NCI-H1417 (cell line): Measurements from ENCODE around the gene MAPT.

Source experiments
- DNase-seq, 3 experiments: peaks; one replicate each; lab custom pipeline; 2025; lab: John Stamatoyannopoulos, UW

Gene MAPT

DNA sequence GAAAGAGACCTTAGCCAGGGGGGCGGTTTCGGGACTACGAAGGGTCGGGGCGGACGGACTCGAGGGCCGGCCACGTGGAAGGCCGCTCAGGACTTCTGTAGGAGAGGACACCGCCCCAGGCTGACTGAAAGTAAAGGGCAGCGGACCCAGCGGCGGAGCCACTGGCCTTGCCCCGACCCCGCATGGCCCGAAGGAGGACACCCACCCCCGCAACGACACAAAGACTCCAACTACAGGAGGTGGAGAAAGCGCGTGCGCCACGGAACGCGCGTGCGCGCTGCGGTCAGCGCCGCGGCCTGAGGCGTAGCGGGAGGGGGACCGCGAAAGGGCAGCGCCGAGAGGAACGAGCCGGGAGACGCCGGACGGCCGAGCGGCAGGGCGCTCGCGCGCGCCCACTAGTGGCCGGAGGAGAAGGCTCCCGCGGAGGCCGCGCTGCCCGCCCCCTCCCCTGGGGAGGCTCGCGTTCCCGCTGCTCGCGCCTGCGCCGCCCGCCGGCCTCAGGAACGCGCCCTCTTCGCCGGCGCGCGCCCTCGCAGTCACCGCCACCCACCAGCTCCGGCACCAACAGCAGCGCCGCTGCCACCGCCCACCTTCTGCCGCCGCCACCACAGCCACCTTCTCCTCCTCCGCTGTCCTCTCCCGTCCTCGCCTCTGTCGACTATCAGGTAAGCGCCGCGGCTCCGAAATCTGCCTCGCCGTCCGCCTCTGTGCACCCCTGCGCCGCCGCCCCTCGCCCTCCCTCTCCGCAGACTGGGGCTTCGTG is at the start of gene MAPT:
Gene MAPT, plus strand, starts transcription at position 533 of the 763 bp plus-strand sequence. CDS start 67,784 bp downstream, outside the sequence.
- peak; percentile 94 to 96 (median 95) for DNase-seq

DNA sequence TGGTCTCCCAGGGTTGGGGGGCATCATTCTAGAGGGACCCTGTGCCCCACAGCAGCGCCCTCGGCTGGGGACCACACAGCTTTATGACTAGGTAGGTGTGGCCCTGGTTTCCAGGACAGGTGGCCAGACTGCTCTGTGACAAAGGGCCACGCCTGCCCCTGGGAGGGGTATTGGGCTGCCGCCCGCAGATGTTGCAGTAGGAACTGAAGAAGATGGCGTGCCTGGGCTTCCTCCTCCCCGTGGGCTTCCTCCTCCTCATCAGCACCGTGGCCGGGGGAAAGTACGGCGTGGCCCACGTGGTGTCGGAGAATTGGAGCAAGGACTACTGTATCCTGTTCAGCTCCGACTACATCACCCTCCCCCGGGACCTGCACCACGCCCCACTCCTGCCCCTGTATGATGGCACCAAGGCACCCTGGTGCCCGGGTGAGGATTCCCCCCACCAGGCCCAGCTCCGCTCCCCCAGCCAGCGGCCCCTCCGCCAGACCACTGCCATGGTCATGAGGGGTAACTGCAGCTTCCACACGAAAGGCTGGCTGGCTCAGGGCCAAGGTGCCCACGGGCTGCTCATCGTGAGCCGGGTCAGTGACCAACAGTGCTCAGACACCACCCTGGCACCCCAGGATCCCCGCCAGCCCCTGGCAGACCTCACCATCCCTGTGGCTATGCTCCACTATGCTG is 49.5 kb upstream of the MAPT start, which contains the start of gene SPPL2C:
Gene SPPL2C, plus strand, starts transcription at position 187 of the 681 bp plus-strand sequence. Its CDS starts 26 bp downstream, at position 213.
- DNase-seq = no peak

DNA sequence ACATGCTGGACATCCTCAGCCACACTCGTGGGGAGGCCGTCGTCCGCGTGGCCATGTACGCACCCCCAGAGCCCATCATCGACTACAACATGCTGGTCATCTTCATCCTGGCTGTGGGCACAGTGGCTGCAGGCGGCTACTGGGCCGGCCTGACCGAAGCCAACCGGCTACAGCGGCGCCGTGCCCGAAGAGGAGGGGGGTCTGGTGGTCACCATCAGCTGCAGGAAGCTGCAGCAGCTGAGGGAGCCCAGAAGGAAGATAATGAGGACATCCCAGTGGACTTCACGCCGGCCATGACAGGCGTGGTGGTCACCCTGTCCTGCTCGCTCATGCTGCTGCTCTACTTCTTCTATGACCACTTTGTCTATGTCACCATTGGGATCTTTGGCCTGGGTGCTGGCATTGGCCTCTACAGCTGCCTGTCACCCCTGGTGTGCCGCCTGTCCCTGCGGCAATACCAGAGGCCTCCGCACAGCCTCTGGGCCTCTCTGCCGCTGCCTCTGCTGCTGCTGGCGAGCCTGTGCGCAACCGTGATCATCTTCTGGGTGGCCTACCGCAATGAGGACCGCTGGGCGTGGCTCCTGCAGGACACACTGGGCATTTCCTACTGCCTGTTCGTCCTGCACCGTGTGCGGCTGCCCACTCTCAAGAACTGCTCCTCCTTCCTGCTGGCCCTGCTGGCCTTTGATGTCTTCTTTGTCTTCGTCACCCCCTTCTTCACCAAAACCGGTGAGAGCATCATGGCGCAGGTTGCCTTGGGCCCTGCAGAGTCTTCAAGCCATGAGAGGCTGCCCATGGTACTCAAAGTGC is 48.8 kb upstream of the MAPT start:
- no peak for DNase-seq

DNA sequence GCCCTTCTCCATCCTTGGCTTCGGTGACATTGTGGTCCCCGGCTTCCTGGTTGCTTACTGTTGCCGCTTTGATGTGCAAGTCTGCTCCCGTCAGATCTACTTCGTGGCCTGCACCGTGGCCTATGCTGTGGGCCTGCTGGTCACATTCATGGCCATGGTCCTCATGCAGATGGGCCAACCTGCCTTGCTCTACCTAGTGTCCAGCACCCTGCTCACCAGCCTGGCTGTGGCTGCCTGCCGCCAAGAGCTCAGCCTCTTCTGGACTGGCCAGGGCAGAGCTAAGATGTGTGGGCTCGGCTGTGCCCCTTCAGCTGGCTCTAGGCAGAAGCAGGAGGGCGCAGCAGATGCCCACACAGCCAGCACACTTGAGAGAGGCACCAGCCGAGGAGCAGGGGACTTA is 48.1 kb upstream of the MAPT start:
- DNase-seq = no peak

DNA sequence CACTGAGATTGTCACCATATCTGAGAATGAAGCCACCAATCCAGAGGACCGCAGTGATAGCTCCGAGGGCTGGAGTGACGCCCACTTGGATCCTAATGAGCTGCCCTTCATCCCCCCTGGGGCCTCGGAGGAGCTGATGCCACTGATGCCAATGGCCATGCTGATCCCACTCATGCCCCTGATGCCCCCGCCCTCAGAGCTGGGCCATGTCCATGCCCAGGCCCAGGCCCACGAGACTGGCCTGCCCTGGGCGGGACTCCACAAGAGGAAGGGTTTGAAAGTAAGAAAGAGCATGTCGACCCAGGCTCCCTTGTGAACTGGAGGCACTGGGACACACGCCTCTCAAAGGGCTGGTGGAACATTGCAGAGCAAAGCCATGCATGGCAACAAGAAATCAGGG is 47.7 kb upstream of the MAPT start:
- DNase-seq = no peak

DNA sequence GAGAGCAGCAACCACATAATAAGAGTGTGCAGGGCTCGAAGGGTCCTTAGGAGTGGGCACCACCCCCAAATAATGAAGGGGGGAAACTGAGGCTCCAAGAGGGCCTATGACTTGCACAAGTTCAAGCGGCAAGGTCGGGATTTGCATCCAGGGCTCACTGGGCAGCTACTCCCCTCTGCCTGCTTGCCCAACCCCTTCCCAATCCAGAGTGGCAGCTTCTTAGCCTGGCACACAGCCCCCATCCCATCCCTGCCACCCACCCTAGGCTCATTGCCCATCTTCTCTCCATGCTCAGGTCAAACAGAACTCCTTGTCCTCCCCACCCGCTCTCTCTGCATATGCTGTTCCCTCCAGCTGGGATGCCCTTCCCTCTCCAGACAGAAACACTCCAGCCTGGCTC is 47.3 kb upstream of the MAPT start:
- DNase-seq = no peak

DNA sequence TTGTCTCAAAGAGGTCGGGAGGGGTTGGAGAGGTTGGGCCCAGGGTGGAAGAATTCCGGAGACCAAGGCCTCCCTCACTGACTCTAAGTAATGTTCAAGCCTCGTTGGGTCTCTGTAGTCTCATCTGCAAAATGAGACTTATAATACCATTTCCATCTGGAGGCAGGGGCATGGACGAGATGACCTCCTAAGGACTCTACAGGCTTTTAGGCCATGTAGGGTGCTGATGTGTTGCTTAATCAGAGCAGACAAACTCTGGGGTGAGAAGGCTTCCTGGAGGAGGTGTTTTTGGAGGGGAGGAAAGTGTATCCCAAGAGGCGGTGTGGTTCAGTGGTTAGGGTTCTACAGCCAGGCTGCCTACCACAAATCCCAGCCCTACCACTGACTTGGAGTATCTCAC is 46.6 kb upstream of the MAPT start:
- no peak for DNase-seq

DNA sequence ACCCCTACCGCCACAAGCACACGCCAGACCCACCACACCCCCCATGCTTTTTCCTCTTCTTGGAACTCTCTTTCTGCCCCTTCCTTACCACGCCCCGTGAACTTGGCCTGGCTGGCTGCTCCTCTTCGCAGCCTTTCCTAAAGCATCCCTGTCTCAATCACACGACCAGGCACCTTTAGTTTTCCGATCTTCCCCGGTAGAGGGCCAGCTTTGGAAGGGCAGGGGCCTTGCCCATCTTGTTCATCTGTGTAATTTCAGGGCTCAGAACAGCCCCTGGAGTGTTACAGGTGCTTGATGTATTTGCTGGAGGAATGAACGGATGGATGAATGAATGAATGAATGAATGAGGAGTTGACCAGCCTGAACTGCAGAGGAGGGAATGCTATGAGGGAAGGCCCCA is 45.9 kb upstream of the MAPT start:
- no peak for DNase-seq

DNA sequence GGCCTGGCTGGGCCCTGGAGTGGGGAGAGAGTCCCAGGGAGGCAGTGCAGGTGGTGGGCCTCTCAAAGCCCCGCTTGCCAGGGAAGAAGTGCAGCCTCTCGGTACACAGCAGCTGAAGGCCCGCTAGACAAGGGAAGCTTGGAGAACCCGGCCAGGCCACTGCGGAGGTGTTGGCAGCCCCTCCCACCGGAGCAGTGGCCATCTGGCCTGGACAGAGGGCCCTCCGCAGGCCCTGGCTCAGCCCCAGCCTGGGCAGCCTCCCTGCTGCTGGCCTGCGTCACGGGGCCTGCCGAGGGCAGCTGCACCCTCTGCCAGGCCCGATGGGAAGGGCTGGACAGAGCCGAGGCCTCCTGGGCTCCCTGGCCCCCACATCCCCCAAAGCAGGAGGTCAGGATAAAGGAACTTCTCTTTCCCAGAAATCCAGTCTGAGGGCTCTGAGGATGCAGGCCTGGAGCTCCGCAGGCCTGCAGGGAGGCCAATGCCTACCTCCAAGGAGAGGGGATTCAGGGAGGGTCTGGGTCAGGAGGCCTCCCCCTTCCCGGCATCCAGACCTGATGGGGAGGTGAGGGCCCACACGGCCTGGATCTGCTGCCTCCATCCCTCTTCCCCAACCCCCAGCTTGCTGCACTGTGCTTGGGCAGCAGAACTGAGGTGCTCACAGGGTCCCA is 45.4 kb upstream of the MAPT start:
- DNase-seq = no peak

DNA sequence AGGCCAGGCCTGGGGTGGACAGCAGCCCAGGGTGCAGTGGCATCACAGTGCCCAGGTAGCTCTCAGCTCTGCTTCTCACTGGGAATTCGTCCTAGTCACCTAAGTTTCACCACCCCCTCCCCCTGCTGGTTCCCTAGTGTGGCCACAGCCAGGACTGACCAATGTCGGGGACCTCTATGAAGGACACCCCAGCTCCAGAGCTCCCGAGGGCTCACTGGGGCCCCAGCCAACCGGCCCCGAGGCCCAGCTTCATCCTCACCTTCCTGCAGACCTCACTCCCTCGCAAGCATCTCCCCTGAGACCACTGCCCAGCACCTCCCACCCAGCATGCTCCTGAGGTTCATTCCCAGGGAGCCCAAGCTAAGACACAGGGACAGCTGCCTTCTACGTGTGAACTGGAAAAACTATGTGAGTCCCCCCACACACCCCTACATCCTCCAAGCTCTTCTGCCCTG is 44.8 kb upstream of the MAPT start:
- DNase-seq = no peak

DNA sequence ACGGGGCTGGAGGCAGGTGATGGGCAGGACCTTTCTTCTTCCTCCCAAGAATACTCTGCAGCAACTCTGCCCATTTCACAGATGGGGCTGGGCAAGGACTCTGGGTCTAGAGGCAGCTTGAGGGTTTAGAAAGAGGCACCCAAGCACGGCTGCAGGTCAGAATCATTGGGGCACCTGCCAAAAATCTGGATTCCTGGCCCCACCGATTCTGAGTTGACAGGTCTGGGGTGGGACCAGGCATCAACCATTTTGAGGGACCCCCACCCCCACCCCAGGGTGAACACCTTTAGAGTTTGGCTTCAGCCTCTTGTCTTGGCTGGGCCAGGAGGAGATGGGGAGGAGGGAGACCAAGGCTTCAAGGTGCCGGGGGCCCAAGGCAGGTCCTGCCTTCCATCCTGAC is 44.3 kb upstream of the MAPT start:
- DNase-seq = no peak

DNA sequence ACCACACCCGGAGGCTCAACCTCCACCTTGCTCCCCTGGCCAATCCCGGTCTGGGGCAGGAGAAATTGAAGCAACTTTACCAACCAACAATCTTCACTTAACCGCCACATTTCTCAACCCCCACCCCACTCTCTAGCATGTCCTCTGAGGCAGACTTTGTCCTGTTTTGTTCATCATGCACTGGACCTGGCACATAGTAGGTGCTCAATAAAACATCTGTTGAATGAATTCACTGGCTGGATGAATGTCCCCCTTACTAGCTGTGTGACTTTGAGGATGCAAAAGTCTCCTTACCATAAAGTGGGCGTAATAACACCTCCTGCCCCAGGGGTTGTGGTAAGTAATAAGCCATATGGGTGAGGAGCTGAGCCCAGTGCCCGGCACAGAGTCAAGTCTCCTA is 43.9 kb upstream of the MAPT start:
- DNase-seq = no peak

DNA sequence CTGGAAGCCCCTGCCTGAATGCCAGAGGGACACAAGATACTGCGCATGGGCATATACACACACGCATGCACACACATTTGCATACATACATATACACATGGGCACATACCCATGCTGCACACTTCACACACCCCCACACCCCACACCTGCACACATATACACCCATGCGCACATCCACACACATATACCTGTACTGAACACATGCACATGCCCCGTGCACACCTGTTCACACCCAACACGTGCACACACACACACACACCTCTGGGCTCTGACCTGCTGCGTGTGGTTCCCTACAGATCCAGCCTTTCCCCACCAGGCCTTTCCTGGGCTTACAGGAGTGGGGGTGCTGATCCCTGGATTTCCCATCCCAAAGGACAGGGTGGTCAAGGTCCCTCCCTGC is 43.3 kb upstream of the MAPT start:
- no peak for DNase-seq

DNA sequence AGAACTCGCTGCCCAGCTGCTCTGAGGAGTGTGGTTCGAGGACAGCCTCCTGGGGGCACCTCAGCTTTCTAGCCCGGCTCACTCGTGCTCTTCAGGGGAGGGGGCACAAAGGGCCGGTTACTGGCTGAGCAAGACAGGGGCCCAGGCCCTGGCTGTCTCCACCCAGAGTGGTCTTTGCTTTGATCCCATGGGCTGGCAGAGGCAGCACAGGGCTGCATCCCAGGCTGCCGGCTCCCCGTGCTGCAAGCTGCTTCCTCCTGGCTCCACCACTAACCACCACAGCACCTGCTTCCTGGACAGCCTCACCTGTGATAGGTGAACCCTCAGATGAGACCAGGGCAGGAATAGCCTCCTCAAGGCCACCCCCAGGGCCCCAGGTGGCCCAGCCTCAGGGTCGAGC is 42.9 kb upstream of the MAPT start:
- peak in 1 of 3 experiments; percentile 16 for DNase-seq

DNA sequence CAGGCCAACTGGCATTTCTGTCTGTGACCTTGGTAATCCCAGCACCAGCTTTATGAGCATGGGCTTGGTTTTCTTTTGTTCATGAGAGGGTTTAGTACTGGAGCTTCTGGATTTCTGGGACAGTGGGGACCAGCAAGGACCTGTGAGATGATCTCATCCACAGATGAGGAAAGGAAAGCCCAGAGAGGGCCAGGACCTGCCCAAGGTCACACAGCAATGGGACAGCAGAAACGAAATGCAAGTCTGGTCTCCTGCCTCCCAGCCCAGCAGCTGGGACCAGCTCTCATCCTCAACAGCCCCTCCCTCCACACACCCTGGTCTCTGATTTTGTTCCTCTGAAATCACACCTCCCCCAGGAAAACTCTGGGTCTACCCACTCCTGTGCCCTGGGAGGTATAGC is 42.5 kb upstream of the MAPT start:
- DNase-seq = no peak

DNA sequence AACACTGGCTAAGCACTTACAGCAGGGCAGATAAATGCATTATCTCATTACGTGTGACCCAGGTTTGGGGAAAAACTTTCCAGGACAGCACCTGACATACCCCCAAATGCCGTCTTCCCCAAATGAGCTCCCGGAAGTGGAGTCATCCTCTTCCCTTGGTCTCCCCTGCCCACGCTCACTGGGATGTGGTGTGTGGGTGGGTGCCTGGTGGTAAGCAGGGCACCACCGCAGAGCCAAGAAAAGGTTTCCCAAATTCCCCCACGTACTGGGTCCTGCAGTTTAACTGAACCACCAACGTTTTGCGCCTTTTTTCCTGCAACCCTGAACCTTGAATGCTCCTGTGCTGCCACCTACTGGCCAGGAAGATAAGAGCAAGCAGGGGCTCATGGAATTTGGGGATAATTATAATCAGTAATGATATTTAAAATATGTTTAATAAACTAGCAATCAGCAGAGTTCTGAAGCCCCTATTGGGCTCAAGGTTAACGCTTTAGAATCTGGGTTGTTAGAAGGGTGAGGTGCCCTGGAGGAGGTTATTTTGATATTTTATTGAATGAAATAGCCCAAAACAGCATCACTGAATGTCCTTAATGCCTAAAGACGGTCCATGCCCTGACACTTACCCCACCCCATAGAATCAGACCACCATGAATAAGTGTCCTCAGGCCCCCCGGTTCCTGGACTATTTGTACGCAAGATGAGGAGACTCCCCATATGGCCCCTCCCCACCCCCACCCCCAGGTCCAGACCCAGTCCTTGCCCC is 41.6 kb upstream of the MAPT start:
- peak; percentile 57 to 85 (median 72) for DNase-seq

DNA sequence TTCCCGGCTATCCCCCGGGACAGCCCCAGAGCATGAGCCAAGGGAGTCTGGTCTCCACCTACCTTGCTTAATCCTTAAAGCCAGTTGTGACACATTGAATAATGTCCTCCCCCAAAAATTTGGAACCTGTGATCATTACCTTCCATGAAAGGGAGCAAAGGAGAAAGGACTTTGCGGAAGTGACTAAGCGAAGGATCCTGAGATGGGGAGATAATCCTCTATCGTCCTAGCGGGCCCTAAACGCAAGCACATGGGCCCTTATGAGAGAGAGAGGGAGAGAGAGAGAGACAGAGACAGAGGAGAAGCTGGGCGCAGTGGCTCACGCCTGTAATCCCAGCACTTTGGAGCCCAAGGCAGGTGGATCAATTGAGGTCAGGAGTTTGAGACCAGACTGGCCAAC is 40.1 kb upstream of the MAPT start:
- DNase-seq = no peak

DNA sequence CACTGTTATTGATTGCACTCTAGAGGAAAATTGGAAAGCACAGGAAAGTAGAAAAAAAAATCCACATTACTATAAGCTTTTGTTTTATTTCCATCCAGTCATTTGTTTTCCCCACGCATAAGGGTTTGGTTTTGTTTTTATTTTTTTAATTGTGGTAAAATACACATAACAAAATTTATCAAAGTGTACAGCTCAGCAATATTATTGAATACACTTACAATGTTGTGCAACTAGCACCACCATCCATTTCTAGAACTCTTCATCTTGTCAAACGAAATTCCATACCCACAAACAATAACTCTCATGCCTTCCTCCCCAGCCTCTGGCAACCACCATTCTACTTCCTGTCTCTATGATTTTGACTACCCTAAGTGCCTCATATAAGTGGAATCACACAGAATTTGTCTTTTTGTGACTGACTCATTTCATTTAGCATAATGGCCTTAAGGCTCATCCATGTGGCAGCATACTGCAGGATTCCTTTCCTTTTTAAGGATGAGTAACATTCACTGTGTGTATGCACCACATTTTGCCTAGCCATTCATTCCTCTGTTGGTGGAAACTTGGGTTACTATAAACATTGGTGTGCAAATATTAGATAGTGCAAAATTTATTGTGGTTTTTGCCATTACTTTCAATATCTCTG is 38.5 kb upstream of the MAPT start:
- no peak for DNase-seq

DNA sequence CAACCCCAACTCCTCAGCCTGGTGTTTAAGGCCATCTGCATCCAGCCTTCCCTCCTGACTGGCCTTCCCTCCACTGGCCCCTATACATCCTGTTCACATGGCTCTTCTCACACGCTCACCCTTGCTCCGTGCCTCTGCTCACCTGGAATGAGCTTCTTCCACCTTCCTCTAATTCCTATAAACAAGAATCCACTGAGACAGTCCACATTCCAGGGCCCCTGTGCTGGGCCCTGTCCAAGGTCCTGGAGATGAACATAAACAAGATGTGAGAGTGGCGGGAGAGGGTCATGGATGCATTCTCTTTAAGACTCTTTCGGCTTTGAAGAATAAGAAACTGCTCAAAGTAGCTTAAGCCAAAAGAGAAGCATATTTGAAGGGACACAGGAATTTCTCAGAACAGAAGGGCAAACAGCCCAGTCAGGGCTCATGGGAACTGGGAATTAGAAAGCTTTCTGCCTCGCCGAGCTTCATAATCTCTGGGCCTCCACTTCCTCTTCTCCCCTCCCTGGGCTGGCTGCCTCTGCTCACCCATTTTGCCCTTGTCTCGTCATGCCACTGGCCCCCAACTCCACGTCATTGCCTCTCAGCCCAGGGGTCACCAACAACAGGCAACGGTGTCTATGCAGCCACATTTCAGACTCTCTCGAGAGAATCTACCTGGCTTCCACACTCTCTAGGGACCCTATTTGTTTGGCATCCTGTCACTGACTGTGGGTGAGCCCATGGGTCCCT is 36.2 kb upstream of the MAPT start:
- no peak for DNase-seq

DNA sequence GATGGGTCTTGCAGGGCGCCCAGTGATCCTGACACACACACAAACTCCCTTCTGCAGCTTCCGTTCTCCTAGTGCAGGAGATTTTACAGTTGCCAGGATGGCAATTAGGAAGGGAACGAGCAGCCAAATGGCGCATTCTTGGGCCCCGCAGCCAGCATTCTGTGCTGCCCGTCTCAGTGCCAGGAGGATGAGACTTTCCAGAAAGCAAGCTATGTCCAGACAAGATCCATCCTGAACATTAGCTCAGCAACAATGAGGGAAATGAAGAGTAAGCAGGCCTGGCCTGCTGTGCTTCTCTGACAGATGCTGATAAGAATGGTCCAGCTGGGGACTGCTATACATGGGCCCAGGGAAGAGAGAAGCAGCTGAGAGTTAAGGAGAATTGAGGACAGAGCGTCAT is 33.2 kb upstream of the MAPT start:
- no peak for DNase-seq
